GM23248 (cell line): Measurements from ENCODE around the gene ADGRL2.

Experiments used
- EZH2 ChIP-seq: fragments of 200-600 bp; sonication (generic); IDR thresholded peaks from 2 replicates; pipeline ENCODE4 v1.6.1; 2018; ENCODE audit warnings: antibody characterized with exemption, mild to moderate bottlenecking; ENCODE audit not compliant: insufficient read depth, poor library complexity, severe bottlenecking
- EZH2phosphoT487 ChIP-seq: fragments of 200-600 bp; sonication (generic); IDR thresholded peaks from 2 replicates; pipeline ENCODE4 v1.6.1; 2018; ENCODE audit warnings: antibody characterized with exemption, moderate library complexity, mild to moderate bottlenecking, low read depth; ENCODE audit not compliant: insufficient read depth

DNA sequence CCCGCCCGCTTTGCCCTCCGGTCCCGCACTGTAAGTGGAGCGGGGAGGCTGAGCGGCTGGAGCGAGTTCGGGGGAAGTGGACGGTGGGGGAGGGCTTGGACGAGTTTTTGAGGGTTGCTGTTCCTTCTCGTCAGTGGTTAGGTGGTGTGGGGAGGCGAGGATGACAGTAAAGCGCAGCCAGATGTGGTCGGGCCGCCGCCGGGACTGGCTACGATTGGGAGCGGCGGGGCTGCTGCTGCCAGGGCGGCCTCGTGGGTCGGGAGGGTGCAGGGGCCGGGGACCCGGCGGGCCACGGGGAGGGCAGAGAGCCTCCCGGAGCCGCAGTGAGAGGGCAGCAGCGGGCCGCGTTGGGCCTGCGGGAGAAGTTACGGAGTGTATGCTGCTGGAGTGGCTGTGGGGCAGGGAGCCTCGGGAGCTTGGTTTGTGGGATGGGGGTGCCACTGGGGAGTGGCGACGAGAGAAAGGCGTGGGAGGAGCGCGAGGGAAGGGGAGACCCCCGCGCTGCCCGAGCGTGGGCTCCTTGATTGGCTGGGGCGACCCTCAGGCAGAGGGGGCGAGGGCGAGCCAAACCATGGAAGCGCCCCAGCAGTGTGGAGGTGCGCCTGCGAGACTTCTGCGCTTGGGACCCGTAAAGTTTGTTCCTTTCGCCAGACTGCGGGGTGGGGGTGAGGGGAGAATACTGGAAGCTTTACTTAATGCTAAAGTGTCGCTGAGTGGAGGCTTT lies 2.1 kb downstream of the ADGRL2 start:
- TF ChIP-seq EZH2 (no peak), EZH2phosphoT487 (no peak)
